NCI-H345 treated with DMSO at 0.1 percent for 48 hours (cell line): ENCODE data around the gene CXCR6.

Experiments
- DNase-seq: peaks from one replicate; lab custom pipeline; 2025; ENCODE audit not compliant: unreplicated experiment; lab: John Stamatoyannopoulos, UW

CXCR6 gene

DNA sequence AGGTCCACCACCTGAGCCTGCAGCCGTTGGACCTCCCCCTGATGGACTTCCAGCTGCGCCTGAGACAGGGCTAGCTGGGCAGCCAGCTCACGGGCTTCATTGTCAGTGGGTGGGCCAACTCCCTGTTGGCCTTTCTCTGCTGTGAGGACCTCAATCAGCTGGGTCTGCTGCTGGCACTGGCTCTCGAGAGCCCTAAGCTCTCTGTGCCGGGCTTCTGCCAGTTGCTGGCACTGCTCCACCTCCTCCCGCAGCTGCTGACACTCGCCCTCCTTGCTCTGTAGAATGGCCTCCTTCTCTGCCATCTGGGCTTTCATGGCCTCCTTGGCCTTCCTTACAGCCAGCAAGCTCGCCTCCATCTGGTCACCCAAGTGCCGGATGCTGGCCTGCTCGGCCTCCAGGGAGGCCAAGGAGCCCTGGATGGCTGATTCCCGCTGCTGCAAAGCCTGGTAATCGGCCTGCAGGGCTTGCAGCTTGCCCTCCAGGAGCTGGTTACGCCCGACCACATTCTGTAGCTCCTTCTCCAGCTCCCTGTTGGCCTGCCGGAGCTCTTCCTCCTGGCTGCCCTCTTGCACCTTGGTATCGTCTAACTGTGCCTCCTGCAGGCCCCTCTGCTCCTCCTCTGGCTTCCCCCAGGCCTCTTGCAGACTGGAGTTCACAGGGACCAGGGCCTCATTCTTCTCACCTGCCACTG, 23.8 kb downstream of the CXCR6 start:
- DNase-seq, result no peak

DNA sequence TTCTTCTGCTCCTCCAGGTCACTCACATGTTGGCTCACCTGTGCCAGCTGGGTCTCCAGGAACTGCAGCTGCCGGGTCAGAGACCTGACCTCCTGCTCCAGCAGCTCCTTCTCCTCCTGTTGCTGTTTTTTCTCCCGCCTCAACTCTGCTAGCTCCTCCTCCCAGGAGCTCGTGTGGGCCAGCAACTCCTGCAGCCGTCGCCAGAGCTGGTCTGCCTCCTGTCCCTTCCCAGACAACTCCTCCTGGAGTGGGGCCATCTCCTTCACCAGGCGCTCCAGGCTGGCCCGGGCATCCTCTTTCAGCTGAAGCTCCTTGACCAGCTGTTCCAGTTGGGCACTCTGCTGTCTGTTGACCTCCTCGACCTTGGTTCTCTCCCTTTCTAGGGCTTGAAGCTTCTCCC, 24.5 kb downstream of the CXCR6 start:
- DNase-seq, result no peak

DNA sequence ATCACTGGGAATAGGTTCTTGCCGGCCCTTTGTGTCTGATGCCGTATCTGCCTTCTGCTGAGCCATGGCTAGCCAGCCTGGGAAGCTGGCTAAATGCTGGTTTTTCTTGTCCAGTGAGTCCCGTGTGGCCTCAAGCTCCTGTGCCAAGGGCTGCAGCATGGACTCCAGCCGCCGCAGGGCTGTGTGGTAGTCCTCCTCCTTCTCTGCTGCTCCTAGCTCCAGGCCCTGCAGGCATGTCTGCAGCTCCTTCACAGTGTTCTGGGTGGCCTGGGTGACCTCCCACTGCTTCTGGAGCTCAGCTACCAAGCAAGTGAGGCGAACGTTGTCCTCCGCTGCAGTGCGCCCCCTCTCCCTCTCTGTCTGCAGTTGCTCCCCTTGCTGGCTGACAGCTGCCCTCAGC, 24.9 kb downstream of the CXCR6 start:
- no peak for DNase-seq

DNA sequence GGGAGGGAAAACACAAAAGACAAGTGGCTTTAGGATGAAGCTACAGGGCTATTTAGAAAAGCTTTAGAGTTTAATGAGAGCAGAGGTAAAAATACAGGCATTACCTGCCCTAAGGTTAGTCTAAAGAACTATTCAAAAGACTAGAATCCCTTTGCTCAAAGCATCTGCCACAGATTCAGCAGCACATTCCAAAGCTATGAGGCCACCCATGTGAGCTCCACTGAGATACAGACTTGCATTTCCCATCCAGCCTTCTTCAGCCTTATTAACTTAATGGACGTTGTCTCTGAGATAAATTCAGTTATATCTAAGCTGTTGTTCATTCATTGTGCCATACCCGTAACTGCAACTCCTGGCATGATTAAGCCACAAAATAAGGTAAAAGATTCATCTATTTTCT, 25.4 kb downstream of the CXCR6 start:
- no peak for DNase-seq

DNA sequence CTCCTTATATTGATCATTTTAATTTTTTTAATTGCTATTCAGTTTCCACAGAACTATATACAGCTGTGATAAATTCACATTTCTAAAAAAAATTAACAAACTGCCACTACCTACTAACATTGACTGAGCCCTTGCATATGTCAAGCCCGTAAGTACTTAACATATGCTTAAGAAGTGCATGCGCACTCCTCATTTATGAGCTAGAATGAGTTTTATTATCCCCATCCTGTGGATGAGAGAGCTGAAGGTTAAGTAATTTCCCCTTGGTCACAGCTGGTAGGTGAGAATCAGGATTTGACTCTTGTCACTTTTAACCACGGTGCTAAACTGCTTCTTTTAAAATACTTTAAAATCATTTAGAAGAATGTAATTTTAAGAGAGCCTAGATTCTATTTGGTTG, 25.9 kb downstream of the CXCR6 start:
- no peak for DNase-seq

DNA sequence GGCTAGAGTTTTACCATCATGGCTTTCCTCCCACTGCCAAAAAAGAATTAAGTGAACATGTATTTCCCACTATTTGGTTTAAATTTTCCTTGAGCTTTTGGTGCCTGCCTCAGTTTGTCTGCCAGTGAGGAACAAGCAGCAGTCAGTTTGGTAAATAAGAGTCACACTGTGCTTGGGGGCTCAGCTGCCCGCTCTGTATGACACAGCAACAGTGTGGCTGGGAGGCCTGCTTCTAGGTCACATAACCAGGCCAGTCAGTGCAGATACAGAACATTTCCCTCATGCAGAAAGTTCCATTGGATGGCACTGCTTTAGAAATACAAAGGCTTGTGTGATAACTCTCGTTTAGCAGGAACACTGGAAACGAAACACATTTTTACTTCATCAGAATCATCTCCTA, 26.7 kb downstream of the CXCR6 start:
- DNase-seq, result no peak

DNA sequence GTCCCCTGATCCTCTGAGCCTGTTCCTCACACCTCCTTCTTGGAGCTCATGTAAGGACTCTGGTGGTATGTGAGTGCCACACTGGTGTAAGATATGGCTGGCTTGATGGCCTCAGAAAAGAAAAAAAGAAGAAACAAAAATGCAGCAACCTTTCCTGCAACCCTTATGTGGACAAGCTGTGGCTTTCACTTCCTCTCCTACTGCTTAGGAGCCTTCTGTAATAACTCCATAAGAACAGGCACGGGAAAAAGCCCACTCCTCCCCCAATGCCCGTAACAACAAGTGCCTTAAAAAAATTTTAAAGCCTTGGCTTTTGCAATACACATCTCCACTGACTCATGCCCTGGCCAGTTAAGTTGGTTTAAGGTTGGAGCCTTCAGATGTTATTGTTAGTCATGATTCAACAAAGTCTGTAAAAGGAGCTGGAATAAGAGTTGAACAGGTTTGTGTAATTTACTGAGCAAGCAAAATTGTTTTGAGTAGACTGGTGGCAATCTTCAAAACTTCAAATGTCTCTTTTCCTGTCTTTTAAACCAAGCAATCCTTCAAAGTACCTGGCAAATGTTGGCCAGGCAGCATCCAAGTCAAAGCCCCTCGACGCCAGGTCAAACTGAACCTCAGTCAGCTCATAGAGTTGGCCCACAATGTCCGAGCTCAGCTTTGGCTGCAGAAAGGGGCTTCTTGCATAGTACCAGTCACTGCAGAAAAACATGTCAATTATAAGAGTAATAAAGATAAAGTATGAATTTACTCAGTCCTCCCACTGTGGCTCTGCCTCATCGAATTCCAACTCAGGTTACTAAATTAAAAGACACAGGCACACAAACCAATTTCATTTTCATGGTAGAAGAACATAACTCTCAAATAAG, 29.5 kb downstream of the CXCR6 start:
- DNase-seq, result no peak

DNA sequence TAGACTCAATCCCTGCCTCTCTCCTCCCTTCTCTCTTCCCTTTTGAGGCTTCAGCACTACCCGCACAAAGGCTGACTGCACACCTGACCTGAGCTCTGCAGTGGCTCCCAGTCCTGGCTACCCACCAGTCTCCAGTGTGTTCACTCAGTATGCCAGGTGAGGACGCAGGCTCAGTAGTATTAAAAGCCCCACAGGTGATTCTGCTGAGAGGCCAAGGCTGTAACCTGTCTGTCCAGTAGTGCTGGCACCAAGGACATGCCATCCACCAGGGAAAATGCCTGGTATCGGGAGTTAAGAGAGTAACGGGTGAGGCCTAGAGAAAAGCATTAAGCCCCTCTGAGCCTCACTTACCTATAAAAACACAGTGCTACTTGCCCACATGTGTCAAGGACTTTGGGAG, 31.4 kb downstream of the CXCR6 start:
- no peak for DNase-seq

DNA sequence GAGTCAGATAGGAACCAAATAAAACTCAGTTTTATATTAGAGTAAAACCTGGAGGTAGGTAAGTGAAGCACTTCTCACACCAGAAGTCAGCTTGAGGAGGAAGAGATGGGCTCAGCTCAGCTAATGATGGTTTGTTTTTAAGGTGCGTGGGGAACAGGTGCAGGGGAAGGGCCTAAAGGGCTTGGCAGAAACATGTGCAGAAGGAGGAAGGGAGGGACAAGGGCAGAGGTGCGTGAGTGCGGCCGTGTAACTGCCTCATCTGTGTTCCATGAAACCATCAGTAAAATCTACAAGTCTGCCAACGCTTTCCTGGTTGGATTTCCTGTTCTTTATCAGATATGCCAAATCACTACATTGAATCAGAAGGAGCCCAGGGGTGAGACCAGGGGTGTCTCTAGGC, 32.4 kb downstream of the CXCR6 start:
- no peak for DNase-seq

DNA sequence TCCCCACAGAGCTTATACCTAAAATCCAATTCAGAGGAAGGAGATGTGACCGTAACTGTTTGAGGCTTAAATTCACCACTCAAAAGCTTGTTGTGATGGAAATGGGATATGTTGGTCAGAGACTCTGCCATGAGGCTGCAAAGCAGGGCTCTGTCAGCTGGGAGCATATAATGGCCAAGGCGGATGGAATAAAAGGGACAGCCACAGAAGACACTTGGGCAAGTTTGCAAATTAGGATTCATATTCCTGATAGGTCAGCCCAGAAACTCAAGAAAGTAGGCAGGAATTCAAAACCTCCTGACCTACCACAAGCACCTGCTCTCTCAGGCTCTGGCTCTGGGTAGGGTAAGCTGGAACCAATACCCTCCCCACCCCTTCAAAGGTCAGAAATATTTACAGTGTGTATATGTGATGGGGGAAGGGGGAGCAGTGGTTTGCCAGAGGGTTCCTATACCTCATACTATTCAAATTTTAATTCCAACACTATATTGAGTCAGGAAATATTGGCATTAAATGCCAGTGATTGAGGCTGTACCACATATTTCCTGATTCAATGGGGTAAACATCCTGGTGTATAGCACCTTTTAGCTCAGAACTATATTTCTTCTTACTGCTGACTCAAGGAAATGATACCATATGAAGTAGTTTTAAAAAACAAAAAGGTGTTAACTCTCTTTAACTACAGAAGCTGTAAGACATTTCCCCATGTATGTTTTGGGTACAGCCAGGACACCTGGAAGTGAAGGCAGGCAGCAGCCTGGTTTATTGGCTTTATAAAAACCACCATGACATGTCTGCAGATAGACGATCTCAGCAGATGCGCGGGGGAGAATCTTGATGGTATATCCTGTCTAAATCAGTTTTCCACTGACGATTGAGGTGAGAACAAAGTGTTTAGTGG, 33.2 kb downstream of the CXCR6 start:
- DNase-seq, result no peak

DNA sequence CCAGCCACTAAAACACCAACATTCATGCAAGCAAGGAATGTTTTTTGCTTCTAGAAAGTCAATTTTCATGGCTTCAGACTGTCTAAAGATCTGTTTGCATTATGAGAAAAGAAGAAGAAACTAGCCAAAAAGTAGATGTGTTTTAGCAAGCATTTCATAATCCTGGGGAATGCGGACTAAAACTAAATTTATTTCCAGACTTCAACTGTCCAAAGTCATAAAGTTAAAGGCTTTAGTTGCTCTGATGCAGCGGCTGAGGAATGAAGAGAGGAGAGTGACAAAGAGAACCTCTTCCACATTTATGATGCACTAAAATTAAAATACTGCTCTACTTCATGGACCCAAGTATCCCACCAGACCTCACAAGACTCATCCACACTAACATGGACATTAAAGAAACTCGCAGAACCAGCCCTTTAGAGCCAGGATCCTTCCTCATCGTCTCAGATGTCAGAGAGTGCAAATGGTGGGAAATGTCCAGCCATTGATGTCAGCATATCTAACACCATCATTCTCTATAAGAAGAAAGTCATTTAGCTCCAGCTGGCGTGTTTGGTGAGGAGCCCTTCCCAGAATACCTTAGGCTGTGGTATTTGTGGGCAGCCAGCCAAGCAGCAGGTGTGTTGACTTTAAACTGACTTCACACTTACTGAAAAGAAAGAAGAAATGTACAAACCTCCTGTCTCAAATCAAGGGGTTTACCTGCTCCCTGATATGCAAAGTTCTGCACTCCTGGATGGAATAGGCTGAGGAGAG, 34.9 kb downstream of the CXCR6 start:
- no peak for DNase-seq

DNA sequence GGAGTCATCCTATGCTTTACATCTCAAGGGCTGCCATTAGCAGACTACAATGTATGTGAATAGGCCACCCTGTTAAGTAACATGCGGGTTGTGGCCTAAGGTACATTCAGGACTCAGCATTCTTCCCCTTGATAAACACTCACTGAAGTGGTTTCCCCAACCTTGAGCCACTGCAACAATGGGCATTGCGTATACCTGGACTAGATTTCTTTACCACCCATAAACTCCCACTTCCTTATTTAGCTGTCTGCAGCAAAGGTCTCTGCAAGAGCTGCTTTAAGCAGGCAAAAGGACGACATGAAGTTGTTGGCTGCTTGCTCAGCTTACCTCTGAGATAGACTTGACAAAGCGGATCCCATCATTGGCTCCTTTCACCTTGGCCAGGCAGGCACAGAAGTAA, 36.1 kb downstream of the CXCR6 start:
- DNase-seq, result no peak

DNA sequence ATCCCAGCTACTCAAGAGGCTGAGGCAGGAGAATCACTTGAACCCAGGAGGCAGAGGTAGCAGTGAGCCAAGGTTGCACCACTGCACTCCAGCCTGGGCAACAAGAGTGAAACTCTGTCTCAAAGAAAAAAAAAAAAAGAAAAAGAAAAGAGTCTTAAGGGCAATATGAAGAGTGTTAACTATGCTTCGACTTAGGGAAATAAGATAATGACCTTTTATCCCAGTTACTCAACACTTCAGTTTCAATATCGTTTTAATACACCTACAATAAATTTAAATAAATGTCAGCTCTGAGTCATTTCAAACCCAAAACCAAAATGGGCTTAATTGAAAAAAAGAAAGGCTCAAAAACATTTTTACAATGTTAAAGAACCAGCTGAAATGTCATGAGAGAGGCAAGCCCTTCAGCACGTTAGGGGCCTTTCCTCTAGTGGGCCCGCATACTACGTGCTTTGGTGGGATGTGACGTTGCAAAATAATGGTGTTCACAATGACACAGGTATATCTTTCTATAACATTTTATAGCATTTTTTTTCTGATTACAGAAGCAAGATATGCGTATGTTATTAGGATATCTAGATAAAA, 37.1 kb downstream of the CXCR6 start:
- no peak for DNase-seq

DNA sequence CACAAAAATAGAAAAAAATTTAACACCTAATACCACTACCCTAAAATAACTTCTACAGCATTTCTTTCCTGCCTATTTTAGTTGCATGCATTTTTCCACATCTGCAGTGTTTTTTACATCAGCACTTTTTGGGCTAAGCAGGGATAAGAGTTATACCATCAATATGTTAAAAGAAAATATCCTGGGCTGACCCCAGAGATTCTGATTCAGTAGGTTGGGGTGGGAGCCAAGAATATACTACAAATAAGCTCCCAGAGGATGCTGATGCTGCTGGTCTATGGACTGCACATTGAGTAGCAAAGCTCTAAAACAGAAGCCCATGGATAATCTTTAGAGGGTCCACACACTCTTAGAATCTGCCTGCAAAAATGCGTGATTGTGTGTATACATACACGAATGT, 37.6 kb downstream of the CXCR6 start:
- no peak for DNase-seq

DNA sequence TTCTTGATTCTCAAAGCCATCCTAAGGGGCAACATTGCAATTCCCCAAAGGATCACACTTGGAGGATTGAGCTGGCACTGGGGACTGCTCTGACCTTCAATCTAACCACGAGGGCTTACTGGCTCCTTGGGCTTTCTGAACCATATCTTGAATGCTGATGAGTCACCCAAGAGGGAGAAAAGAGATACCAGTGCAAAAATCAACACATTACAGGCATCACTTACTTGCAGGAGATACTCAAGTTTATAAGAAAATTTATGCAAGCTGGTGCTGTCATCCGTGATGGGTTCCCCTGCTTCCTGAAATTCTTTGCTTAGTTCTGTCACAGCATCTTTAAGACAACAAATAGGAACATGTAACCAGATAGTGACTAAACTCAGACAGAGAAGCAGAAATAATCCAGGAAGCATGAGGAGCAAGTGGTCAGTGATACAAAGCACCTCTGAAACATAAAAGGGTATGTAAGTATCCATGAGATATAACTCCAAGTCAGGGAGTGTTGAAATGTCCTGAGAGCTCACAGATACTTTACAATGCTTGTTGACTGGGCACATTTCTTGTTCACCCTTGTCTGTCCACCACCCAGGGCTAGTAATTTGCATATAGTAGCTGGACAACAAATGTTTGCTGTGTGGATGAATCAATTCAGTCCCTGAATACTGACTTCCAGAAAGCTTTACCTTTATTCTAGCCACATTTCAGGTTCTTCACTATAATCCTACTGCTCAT, 38.2 kb downstream of the CXCR6 start:
- no peak for DNase-seq

DNA sequence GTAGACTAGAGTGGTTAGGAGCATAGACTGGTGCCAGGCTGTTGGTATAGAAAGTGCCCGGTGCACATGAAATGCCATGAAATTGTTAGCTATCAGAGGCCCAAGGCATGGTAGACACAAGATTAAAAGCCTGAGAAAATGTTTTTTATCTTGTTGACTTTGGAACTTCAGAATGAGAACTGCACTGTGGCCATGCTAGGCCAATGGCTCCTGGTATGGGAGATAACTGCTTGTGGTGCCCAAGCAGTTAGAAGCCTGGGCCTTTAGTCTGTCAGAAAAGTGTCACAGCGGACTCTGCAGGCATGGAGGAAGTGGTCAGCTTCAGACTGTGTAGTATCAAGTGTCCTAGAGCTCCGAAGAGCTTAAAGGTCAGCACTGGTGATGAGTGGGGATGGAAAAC, 40.5 kb downstream of the CXCR6 start:
- no peak for DNase-seq

DNA sequence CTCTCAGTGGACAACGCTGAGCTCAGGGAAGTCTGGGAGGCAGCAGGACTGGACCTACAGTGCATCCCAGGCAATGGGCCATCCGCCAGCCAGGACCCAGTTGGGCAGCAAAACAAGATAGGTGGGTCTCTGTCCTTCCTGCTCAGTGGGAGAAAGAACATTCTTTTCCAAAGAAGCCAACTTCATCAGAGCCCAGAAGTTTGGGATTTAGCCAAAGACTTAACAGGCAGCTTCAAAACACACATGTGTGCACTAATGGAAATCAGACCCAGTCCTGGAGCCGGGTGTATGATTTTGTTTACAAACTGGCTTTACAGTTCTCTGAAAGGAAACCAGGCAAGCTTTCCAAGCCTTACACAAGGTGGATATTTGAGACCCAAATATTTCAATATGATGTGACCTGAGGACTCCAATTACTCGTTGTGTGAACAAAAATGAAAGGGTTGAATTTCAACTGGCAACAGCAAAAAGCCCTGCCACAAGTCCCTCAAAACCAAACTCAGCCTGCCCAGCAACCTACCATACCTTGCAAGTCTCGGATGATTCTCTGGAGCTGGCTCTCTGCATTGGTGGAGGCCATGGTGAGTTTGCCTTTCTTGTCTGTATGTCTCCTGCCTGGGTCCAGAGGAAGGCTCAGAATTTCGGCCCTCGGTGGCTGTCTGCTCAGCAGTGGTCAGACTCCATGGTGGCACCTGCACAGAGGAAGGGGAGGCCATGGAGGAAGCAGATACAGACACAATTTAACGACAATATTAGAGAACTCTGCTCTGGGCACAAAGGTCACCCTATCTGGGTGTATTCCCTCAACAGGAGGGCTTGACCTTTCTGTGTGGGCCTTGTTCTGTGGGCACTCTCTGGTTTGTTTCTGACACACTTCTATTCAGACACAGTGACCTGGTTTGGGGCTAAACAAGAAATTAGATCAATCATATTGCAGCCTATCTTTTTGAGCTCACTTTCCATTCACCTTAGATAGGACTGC, 41.4 kb downstream of the CXCR6 start:
- no peak for DNase-seq

DNA sequence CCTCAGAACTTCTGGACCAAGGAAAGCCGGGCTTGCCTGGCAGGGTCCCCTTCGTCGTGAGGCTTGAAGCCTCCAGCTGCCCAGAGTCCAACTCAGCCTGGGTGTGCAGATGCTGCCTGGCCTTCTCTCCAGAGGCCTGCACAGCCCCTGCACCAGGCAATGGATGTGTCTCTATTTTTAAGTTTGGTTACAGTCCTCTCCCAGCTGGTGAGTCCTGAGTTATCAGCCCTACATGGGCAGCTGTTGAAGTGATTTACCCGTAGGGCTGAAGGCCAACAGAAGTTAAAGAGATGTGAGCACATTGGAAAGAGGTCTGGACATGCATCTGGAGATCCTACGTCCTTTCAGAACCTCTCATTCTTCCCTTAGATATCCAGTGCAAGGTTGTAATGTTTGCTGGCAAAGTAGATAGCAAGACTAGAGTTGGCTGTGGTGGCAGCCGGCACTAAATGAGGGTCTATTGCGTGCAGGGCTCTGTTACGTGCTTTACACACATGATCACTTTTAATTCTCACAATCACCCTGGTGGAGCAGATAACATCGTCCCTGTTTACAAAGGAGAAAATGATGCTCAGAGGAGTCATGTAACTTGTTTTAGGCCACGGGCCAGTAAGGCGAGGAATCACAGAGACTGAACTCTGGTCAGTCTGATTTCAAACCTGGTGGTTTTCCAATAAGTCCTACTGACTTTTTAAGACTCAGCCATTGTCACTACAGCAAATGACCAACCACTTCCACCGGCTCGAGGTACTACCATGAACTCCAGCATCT, 42.5 kb downstream of the CXCR6 start:
- no peak for DNase-seq
